HEK293 (cell line): ENCODE results near the gene UGT1A6.

Experiments
- CTCF ChIA-PET: fragments of 350-600 bp; formaldehyde crosslinking; extraction: SDS; loops from one replicate; lab custom pipeline; 2021; ENCODE audit warnings: antibody characterized with exemption; lab: Yijun Ruan, JAX
- POLR2A ChIA-PET: fragments of 300-600 bp; formaldehyde crosslinking; extraction: SDS; loops from one replicate; lab custom pipeline; 2020; ENCODE audit warnings: antibody characterized with exemption, inconsistent platforms; lab: Yijun Ruan, JAX
- H3K27ac ChIP-seq: fragments of 200-500 bp; sonication (Bioruptor generic); 2 replicates; pipeline ENCODE4 v1.5.1; 2014; ENCODE audit warnings: low read depth, low read length, control low read depth, inconsistent platforms; ENCODE audit errors: extremely low read depth
- H3K36me3 ChIP-seq, 2 experiments: fragments of 200-500 bp in 1 of 2; sonication (Bioruptor generic) in 1 of 2; 1 replicate in 1 of 2; 2 replicates in 1 of 2; pipeline ENCODE4 v1.5.1; 2014 to 2017; ENCODE audit warnings: inconsistent platforms in 2 of 2, low read length in 2 of 2; ENCODE audit not compliant: control insufficient read depth in 2 of 2, insufficient read depth in 1 of 2
- H3K4me1 ChIP-seq: fragments of 200-500 bp; sonication (Bioruptor generic); 2 replicates; pipeline ENCODE4 v1.5.1; 2014; ENCODE audit warnings: mild to moderate bottlenecking, low read length, inconsistent platforms; ENCODE audit not compliant: control insufficient read depth, insufficient read depth
- H3K4me3 ChIP-seq: 2 replicates; pipeline ENCODE4 v1.5.1; 2011; ENCODE audit warnings: low read depth, mild to moderate bottlenecking, control low read depth, low read length, moderate library complexity
- H3K9me3 ChIP-seq: fragments of 200-500 bp; sonication (Bioruptor generic); 2 replicates; pipeline ENCODE4 v1.5.1; 2014; ENCODE audit warnings: low read depth, low read length, inconsistent platforms; ENCODE audit not compliant: control insufficient read depth, insufficient read depth
- ELK4 ChIP-seq: IDR thresholded peaks from 2 replicates; pipeline ENCODE4 v1.6.1; 2011; ENCODE audit warnings: mild to moderate bottlenecking, low read depth, low read length, borderline replicate concordance
- KLF16 ChIP-seq: fragments of 450-650 bp; formaldehyde crosslinking; IDR thresholded peaks from 2 replicates; pipeline ENCODE4 v1.5.1; 2017; ENCODE audit warnings: missing biosample characterization, missing genetic modification characterization
- KLF7 ChIP-seq: fragments of 450-650 bp; formaldehyde crosslinking; IDR thresholded peaks from 2 replicates; pipeline ENCODE4 v1.5.1; 2016; ENCODE audit warnings: missing biosample characterization, missing genetic modification characterization, borderline replicate concordance
- PRDM6 ChIP-seq: fragments of 450-650 bp; formaldehyde crosslinking; IDR thresholded peaks from 2 replicates; pipeline ENCODE4 v1.5.1; 2017; ENCODE audit warnings: missing biosample characterization, missing genetic modification characterization
- REST ChIP-seq: fragments of 450-650 bp; formaldehyde crosslinking; IDR thresholded peaks from 2 replicates; pipeline ENCODE4 v1.5.1; 2016; ENCODE audit warnings: missing biosample characterization, missing genetic modification characterization
- SP7 ChIP-seq: fragments of 450-650 bp; formaldehyde crosslinking; IDR thresholded peaks from 2 replicates; pipeline ENCODE4 v1.5.1; 2016; ENCODE audit warnings: missing biosample characterization, missing genetic modification characterization
- ZBTB20 ChIP-seq: fragments of 450-650 bp; formaldehyde crosslinking; IDR thresholded peaks from 2 replicates; pipeline ENCODE4 v1.5.1; 2016; ENCODE audit warnings: missing biosample characterization, missing genetic modification characterization
- ZNF114 ChIP-seq: fragments of 450-650 bp; formaldehyde crosslinking; IDR thresholded peaks from 2 replicates; pipeline ENCODE4 v1.5.0; 2017; ENCODE audit warnings: missing biosample characterization, missing genetic modification characterization
- ZNF121 ChIP-seq: fragments of 450-650 bp; formaldehyde crosslinking; IDR thresholded peaks from 2 replicates; pipeline ENCODE4 v1.5.1; 2016; ENCODE audit warnings: missing biosample characterization, missing genetic modification characterization
- ZNF140 ChIP-seq: fragments of 450-650 bp; formaldehyde crosslinking; IDR thresholded peaks from 2 replicates; pipeline ENCODE4 v1.5.1; 2016; ENCODE audit warnings: missing biosample characterization, missing genetic modification characterization
- ZNF202 ChIP-seq: fragments of 450-650 bp; formaldehyde crosslinking; IDR thresholded peaks from 2 replicates; pipeline ENCODE4 v1.5.1; 2016; ENCODE audit warnings: missing biosample characterization, missing genetic modification characterization, borderline replicate concordance
- ZNF26 ChIP-seq: fragments of 450-650 bp; formaldehyde crosslinking; IDR thresholded peaks from 2 replicates; pipeline ENCODE4 v1.5.1; 2016; ENCODE audit warnings: missing biosample characterization, missing genetic modification characterization
- ZNF280D ChIP-seq: fragments of 450-650 bp; formaldehyde crosslinking; IDR thresholded peaks from 2 replicates; pipeline ENCODE4 v1.5.1; 2016; ENCODE audit warnings: missing biosample characterization, missing genetic modification characterization
- ZNF585B ChIP-seq: fragments of 450-650 bp; formaldehyde crosslinking; IDR thresholded peaks from 2 replicates; pipeline ENCODE4 v1.5.1; 2016; ENCODE audit warnings: missing biosample characterization, missing genetic modification characterization
- ZNF623 ChIP-seq: fragments of 450-650 bp; formaldehyde crosslinking; IDR thresholded peaks from 2 replicates; pipeline ENCODE4 v1.5.1; 2016; ENCODE audit warnings: missing biosample characterization, missing genetic modification characterization
- ZNF791 ChIP-seq: fragments of 450-650 bp; formaldehyde crosslinking; IDR thresholded peaks from 2 replicates; pipeline ENCODE4 v1.5.1; 2016; ENCODE audit warnings: missing biosample characterization, missing genetic modification characterization

Gene UGT1A6

GRCh38 chr2:233674995-233675394, 17.7 kb upstream of the UGT1A6 start (continued):
- no peak for TF ChIP-seq ZNF280D (tag by site-specific recombination)
- TF ChIP-seq KLF7 (tag by site-specific recombination) = no peak
- TF ChIP-seq PRDM6 (tag by site-specific recombination) = no peak
- no peak for TF ChIP-seq ZNF202 (tag by site-specific recombination)
- TF ChIP-seq ELK4 = no peak
- no peak for TF ChIP-seq REST (tag by site-specific recombination)

- H3K4me3 ChIP-seq = no peak overlapping the region
- CTCF ChIA-PET = interaction anchor here (1.5 kb wide), 1 partner anchor 36 kb away, joined by 4 read pairs; the partner anchor contains the start of gene UGT1A5
- POLR2A ChIA-PET = no interaction called here
- no peak for TF ChIP-seq ZNF791 (tag by site-specific recombination)
- no peak for TF ChIP-seq ZNF140
- no peak for TF ChIP-seq KLF16
- no peak for TF ChIP-seq ZNF585B (tag by site-specific recombination)
- no peak for TF ChIP-seq ZNF623 (tag by site-specific recombination)
- no peak for TF ChIP-seq ZNF26 (tag by site-specific recombination)
- TF ChIP-seq ZNF114 (tag by site-specific recombination) = no peak
- TF ChIP-seq ZBTB20 (tag by site-specific recombination) = no peak
- no peak for TF ChIP-seq SP7 (tag by site-specific recombination)
- TF ChIP-seq ZNF121 (tag by site-specific recombination) = no peak
- no peak overlapping the region for H3K27ac ChIP-seq
- no peaks in the 10 kb centered on the region for H3K9me3 ChIP-seq
- H3K4me1 ChIP-seq = peaks cover 4% of the 10 kb centered on the region; the same call in 1 of the 2 replicates
- no peaks in the 10 kb centered on the region for H3K36me3 ChIP-seq
These were observed 16.6 kb upstream of the UGT1A6 start for GRCh38 chr2:233676046-233676445.
